Fibroblast of peridontal ligament (primary cell): ENCODE measurements around the gene ALAS1.

ENCODE experiments used
- DNase-seq: peaks from one replicate; pipeline ENCODE4 v3.0.0-alpha.2; 2010; ENCODE audit errors: extremely low read depth

ALAS1 gene

DNA sequence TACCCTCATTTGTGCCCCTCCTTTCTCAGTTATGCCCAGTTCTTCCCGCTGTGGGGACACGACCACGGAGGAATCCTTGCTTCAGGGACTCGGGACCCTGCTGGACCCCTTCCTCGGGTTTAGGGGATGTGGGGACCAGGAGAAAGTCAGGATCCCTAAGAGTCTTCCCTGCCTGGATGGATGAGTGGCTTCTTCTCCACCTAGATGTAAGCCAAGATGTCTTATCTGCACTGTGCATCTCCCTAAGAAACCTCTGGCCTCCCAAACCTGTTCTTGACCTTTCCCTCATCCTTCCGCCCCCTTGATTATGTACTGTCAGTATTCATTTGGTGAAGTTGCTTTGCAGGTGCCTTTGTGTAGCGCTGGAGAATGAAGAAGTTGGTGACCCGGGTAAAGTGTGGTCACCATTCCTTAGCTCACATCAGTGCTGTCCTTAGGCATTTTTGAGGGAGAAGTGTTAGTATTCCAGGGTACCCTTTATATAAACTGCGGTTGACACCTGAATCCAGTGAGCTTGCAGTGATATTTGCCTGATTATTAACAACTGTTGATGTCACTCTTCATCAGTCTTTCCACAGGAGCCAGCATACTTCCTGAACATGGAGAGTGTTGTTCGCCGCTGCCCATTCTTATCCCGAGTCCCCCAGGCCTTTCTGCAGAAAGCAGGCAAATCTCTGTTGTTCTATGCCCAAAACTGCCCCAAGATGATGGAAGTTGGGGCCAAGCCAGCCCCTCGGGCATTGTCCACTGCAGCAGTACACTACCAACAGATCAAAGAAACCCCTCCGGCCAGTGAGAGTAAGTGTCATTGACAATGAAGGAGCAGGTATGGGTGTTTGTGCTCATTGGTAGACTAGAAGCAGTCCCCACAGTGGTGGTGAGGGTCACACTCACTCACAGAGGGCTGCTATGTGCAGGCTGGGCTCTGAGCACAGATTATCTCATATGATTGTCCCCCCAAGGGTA lies 966 bp downstream of the ALAS1 start:
- no peak for DNase-seq

DNA sequence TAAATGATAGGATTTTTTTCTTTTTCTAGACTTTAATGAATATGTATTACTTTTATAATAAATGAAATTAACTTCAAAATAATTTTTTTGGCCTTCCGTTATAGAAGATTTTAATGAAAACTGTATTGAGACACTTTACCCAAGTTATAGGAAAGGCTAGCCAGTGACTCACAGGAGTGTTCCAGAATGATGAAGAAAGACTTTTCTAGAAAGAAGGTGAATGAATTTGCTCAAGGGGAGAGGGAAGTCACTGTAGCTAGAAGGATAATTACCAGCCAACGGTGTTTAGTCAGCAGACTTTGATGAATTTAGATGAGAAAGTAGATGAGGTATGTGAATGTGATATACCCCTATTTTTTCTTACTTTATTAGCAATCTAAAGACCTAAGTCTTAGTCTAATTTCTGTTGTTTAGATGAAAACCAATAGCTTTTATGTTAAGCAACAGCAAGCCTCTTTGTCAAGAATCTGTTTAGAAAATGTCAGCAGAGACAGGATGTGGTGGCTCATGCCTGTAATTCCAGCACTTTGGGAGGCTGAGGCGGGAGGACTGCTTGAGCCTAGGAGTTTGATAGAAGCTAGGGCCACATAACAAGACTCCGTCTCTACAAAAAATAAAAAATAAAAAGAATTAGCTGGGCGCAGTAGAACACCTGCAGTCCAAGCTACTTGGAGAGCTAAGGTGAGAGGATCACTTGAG lies 3.2 kb downstream of the ALAS1 start:
- DNase-seq, result no peak

GRCh38 chr3:52202384-52203077 lies 4.6 kb downstream of the ALAS1 start:
- no peak for DNase-seq

GRCh38 chr3:52203701-52204100 lies 5.7 kb downstream of the ALAS1 start:
- no peak for DNase-seq

- DNase-seq, result no peak
Observed at GRCh38 chr3:52204337-52205073, 6.5 kb downstream of the ALAS1 start.

GRCh38 chr3:52205727-52206372 lies 7.9 kb downstream of the ALAS1 start:
- no peak for DNase-seq

GRCh38 chr3:52208556-52208955 lies 10.6 kb downstream of the ALAS1 start:
- no peak for DNase-seq

DNA sequence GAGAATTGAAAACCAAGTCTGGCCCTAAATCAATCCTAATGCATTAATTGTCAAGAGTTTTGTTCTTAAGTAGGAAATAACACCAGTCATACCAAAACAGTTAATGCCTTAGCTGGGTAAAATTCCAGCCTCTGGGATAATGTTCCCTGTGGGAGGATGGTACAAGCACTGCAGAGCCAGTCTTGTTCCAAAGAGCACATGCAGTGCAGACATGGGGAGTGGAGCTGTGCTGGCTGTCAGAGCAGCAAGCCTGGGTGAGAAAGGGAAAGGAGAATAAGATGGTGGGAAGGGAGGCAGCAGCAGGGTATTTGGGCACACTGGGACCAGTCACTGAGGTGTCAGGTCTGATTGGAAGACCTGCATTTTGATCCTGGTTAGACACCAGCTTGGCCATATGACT lies 12.1 kb downstream of the ALAS1 start:
- no peak for DNase-seq

- DNase-seq, result peak; percentile 38
Observed at GRCh38 chr3:52210550-52211046, 12.6 kb downstream of the ALAS1 start.

DNA sequence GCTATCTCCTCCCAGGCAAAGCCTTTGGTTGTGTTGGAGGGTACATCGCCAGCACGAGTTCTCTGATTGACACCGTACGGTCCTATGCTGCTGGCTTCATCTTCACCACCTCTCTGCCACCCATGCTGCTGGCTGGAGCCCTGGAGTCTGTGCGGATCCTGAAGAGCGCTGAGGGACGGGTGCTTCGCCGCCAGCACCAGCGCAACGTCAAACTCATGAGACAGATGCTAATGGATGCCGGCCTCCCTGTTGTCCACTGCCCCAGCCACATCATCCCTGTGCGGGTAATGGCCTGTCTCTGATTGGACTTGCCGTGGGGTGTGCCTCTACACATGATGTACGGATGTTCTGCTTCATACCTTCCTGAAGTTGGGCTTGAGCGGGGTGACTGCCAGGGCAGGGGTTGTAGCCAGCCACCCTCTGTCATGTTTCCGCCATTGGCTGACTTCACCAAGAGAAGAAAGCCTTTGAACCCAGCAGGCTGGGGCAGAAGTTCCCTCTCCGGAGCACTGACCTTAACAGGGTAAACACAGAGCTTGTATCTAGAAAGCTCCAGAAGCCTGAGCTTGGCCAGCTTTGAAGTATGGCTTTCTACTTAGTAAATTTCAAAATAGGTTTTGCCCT lies 13.4 kb downstream of the ALAS1 start:
- no peak for DNase-seq

DNA sequence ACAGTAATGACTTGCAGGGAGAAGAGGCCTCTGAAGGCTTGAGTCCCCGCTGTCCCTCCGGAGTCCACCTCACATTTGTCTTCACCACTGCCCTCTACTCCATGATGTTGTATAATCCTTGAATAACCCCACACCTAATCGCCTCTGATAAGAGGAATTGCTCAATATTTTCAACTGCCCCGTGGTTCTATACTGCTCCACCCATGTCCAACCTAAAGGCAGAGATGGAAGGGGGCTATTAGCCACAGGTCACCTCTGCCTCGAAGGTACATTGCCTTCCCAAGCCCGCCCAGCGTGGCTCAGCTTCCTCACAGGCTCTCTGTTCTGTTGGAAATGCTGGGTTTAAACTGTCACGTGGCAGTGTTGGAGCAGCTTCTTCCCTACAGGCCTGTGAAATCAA lies 15.0 kb downstream of the ALAS1 start:
- DNase-seq, result no peak

- peak; percentile 70 for DNase-seq
Observed at GRCh38 chr3:52213901-52214300, 15.9 kb downstream of the ALAS1 start.

DNA sequence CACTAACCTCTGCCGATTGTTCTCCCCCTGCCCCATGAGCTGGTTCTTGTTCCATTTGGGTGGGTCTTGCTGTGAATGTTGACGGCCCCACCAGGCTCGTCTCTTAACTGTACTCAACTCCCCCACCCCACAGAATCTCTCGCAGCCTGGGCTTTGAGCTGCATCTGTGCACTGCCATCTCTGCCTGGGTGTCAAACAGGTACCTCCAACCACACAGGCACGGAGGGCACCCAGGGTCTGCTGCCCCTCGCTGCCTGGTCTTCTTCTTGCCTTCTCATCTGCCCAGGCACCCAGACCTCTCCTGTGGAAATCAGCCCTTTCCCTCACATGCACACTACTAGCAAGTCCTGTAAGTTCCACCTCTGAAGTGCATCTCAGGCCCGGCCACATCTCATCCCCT lies 17.4 kb downstream of the ALAS1 start:
- DNase-seq, result no peak

- DNase-seq, result peak; percentile 65
Observed at GRCh38 chr3:52216585-52217408, 18.8 kb downstream of the ALAS1 start.

DNA sequence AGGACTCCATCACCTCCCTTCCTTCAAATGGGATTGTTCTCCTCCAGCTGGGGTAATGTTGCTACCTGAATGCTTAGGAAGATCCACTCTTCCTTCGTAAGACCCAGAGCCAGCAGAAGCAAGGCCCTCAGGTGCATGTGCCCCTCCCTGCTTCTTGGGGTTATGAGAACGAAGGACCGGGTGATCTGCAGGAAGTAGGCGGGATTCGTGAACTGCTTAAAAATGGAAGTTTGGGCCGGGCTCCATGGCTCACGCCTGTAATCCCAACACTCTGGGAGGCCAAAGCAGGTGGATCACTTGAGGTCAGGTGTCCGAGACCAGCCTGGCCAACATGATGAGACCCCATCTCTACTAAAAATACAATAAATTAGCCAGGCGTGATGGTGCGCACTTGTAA lies 19.4 kb downstream of the ALAS1 start:
- no peak for DNase-seq

GRCh38 chr3:52218026-52218425 lies 20.1 kb downstream of the ALAS1 start:
- no peak for DNase-seq

DNA sequence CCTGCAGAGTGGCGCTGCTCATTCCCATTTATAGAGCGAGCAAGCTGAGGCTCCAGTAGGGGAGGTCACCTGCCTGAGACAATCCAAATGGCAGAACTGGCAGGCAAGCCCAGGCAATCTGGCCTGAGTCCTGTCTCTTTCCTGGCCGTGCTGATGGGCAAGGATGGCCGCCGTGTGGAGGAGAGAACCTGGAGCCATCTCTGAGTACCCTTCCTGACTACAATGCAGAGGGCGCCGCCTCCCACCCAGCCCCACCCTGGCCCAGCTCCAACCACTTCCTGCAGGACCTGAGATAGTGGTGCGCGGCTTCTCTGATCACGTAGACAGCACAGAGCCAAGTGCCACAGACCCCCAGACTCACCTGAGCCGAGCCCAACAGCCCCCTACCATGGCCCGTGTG lies 20.5 kb downstream of the ALAS1 start:
- no peak for DNase-seq

DNA sequence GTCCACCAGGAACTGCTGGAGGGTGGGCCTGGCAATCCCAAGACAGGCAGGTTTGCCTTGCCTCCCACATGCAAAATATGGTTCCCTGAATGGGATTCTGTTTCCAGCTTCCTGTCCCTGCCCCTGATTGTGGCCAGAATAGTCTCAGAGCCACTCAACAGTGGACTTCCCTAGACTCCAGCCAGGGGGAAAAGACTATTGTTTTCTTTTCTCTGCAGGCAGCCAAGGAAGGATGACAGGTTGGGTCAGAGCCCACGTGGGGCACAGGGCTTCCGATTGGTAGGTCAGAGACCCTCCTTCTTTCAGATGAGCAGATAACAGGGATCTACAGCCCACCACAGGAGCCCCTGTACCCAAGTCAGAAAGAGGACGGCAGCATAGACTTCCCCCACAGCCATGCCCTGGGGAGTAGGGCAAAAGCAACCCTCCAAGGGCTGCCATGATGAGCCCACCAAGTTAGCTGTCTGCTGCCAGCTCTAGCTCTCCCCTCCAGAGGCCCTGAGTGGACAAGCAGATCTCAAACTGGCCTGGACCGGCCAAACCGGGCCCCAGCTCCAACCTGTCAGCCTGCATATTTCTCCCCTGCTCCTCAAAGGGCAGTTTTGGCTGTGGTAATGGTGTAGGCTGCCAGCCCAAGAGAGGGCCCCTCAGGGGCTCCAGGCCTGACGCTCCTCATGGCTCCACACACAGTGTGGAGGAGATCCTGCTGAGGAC lies 21.1 kb downstream of the ALAS1 start:
- DNase-seq, result no peak
